Glutamatergic neuron (in vitro differentiated cells): ENCODE data around the gene FBXW2. TPM values are rescaled to one million over a fixed set of nuclear protein-coding genes. Genes with fewer than 3 reads are reported as not detected.

ENCODE experiments used
- DNase-seq: peaks from one replicate; pipeline ENCODE4 v3.0.0; 2022
- H3K27ac Mint-ChIP-seq: one replicate; pipeline ENCODE4 v1.8.0; 2020; ENCODE audit warnings: mild to moderate bottlenecking, mixed read lengths, inconsistent platforms; ENCODE audit not compliant: unreplicated experiment
- H3K27me3 Mint-ChIP-seq: one replicate; pipeline ENCODE4 v1.8.0; 2020; ENCODE audit warnings: mild to moderate bottlenecking, moderate library complexity, mixed read lengths, inconsistent platforms; ENCODE audit not compliant: unreplicated experiment
- H3K36me3 Mint-ChIP-seq: one replicate; pipeline ENCODE4 v1.8.0; 2020; ENCODE audit warnings: mild to moderate bottlenecking, mixed read lengths, inconsistent platforms; ENCODE audit not compliant: unreplicated experiment
- H3K4me1 Mint-ChIP-seq: one replicate; pipeline ENCODE4 v1.8.0; 2020; ENCODE audit warnings: mild to moderate bottlenecking, low read depth, mixed read lengths, inconsistent platforms; ENCODE audit not compliant: unreplicated experiment
- H3K4me3 Mint-ChIP-seq: one replicate; pipeline ENCODE4 v1.8.0; 2020; ENCODE audit warnings: mild to moderate bottlenecking, mixed read lengths, inconsistent platforms; ENCODE audit not compliant: unreplicated experiment
- H3K9me3 Mint-ChIP-seq: one replicate; pipeline ENCODE4 v1.8.0; 2020; ENCODE audit warnings: mild to moderate bottlenecking, moderate library complexity, mixed read lengths, inconsistent platforms; ENCODE audit not compliant: unreplicated experiment
- total RNA-seq: library from RNA; stranded (reverse); fragmentation: NEBNext Ultra II Directional; extraction: Animal tissue kit (Norgen Biotek cat#: 25700); gene quantifications from one replicate; pipeline ENCODE4 v1.2.1, GENCODE V29; 2021; ENCODE audit not compliant: unreplicated experiment
- TF ChIP-seq, protein P1 (sequence below): fragments of 200-600 bp; sonication (generic); IDR thresholded peaks from one replicate; pipeline ENCODE4 v1.5.0; 2021; ENCODE audit not compliant: partially characterized antibody, unreplicated experiment

Gene FBXW2
- total RNA-seq, 1 donor from 2014 or later = 67.2 TPM

GRCh38 chr9:120708526-120709224, 84.5 kb downstream of the FBXW2 start:
- peaks cover 5% of the 10 kb centered on the region for H3K9me3 Mint-ChIP-seq
- peaks cover 5% of the 10 kb centered on the region for H3K36me3 Mint-ChIP-seq
- DNase-seq = no peak
- no peak overlapping the region for H3K4me3 Mint-ChIP-seq
- H3K4me1 Mint-ChIP-seq = peaks cover 12% of the 10 kb centered on the region
- no peak overlapping the region for H3K27ac Mint-ChIP-seq
- TF ChIP-seq, protein P1, sequence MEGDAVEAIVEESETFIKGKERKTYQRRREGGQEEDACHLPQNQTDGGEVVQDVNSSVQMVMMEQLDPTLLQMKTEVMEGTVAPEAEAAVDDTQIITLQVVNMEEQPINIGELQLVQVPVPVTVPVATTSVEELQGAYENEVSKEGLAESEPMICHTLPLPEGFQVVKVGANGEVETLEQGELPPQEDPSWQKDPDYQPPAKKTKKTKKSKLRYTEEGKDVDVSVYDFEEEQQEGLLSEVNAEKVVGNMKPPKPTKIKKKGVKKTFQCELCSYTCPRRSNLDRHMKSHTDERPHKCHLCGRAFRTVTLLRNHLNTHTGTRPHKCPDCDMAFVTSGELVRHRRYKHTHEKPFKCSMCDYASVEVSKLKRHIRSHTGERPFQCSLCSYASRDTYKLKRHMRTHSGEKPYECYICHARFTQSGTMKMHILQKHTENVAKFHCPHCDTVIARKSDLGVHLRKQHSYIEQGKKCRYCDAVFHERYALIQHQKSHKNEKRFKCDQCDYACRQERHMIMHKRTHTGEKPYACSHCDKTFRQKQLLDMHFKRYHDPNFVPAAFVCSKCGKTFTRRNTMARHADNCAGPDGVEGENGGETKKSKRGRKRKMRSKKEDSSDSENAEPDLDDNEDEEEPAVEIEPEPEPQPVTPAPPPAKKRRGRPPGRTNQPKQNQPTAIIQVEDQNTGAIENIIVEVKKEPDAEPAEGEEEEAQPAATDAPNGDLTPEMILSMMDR = no peak
- peaks cover 4% of the 10 kb centered on the region for H3K27me3 Mint-ChIP-seq

DNA sequence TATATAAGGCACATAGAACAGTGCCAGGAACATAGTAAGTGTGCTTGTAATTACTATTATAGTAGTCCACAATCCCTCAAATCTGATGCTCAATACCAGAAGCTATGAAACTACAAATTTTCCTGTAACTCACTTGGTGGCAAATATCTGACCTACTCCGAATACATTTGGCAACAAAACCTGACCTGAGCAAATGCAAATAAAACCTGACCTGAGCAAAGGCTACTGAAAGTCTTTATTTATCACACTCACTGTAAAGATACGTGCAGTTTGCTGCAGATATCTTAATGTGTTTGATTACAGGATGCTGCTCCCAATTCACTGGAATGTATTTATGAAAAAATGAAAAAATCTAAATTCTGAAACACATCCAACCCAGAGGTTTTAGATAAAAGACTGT, 86.0 kb downstream of the FBXW2 start:
- no peak for DNase-seq
- Mint-ChIP-seq H3K27me3 (no peaks in the 10 kb centered on the region), H3K36me3 (no peaks in the 10 kb centered on the region), H3K27ac (no peak overlapping the region), H3K4me1 (peaks cover 10% of the 10 kb centered on the region), H3K9me3 (peaks cover 2% of the 10 kb centered on the region), H3K4me3 (no peak overlapping the region)
- TF ChIP-seq, protein P1 = no peak

Other genes starting within 250 kb of the FBXW2 start
- 53.2 TPM for gene CDK5RAP2, start 213.2 kb downstream of the FBXW2 start, total RNA-seq
- gene MEGF9, start 78.9 kb downstream of the FBXW2 start, total RNA-seq = 25.4 TPM
- 48.5 TPM for gene PSMD5, start 49.5 kb upstream of the FBXW2 start, total RNA-seq
- 18.9 TPM for gene PHF19, start 83.8 kb upstream of the FBXW2 start, total RNA-seq
- 1.6 TPM for gene TRAF1, start 133.4 kb upstream of the FBXW2 start, total RNA-seq